GM21390 (cell line): ENCODE measurements around the gene COPS9.
A peak's percentile ranks its signal among the peaks of the same experiment; 100 is the strongest.

Experiments
- ATAC-seq: cut with Tn5 transposase; IDR thresholded peaks from one replicate; pipeline ENCODE4 v1.9.1; 2021; ENCODE audit not compliant: unreplicated experiment

COPS9 gene

GRCh38 chr2:240121675-240122074, 14.4 kb downstream of the COPS9 start:
- no peak for ATAC-seq

- peak; percentile 61 for ATAC-seq
These were observed 14.9 kb downstream of the COPS9 start for GRCh38 chr2:240121190-240121589.

GRCh38 chr2:240114233-240114632, 21.9 kb downstream of the COPS9 start:
- no peak for ATAC-seq

DNA sequence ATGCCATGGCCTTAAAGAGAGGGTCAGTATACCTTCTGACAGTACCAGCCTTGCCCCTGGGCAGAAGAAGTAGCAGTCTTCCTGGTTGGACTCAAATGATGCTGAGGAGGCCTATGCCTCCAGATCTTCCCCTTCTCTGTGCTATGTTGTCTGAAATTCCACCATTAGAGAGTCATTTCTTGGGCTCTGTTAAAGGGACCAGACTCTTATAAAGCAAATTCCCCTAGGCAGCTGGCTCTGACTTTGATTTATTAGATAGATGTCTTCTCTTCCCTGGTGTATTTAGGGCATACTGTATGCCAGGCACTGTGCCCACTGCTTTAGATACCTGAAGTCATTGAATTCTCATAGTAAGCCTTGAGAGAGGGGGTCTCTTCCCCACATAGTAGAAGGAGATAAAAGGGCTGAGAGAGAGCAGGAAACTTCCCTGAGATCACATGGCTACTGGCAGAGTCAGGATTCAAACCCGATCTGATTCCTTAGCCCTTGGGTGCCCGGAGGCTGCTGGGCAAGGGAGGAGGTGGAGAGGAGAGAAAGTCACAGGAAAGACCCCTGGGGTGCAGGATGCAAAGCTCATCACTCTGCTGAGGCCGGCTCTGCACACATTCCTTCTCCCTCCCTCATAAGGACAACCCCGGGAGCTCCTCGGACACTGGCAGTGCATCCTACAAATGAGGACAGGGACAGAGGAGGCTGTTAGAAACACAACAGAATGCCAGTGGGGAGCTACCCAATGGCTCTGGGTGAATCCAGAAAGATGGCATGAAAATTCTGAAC, 23.0 kb downstream of the COPS9 start:
- no peak for ATAC-seq

DNA sequence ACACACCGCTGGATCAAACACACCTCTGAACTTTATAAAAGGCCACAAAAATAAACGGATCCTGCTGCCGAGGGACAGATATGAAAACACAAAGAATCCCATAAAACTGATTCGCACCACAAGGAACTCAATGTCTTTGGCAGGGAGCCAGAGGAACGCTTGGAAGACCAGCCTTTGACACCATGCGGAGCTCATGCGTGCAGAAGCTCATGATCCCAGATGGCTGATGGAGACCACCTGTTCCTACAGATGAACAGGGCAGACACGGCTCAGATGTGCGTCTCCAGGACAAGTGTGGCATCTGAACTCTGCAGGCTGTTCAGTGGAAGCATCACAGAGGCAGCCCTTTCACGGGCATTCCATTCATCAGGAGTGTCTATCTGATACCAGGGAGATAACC, 24.9 kb downstream of the COPS9 start:
- ATAC-seq = no peak

DNA sequence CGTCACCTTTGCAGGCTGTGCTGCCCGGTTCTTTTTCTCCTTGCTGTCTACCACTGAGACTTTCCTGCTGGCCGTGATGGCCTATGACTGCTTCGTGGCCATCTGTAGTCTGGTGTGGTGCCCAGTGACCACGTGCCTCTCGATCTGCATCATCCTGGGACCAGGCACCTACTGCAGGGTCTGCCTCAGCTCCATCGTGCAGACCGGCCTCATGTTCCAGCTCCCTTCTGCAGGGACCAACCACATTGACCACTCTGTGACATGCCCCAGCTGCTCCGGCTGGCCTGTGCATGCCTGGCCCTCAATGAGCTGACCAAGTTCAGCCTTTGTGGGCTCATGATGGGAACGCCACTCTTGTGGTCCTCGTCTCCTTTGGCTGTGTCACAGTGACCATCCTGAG, 26.7 kb downstream of the COPS9 start:
- ATAC-seq = no peak

- ATAC-seq = no peak
These were observed 28.7 kb downstream of the COPS9 start for GRCh38 chr2:240107477-240107796.

GRCh38 chr2:240106765-240107476, 29.2 kb downstream of the COPS9 start:
- no peak for ATAC-seq

DNA sequence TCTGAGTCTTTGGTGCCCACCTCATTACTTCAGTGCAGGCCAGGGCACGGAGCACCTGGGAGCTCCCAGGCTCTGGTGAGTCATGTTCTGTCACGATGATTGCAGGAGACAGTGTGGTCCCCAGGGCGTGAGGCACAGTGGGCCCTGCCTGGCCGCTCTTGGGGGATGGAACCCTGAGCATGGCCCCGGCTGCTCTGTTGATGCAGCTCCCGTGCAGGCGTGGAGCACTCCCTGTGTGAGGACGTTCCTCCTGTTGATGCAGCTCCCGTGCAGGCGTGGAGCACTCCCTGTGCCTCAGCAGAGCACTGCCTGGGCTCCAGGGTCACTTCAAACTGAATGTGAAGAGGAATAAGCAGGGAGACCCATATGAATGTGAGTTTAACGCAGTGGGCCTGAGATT, 30.1 kb downstream of the COPS9 start:
- ATAC-seq = no peak

DNA sequence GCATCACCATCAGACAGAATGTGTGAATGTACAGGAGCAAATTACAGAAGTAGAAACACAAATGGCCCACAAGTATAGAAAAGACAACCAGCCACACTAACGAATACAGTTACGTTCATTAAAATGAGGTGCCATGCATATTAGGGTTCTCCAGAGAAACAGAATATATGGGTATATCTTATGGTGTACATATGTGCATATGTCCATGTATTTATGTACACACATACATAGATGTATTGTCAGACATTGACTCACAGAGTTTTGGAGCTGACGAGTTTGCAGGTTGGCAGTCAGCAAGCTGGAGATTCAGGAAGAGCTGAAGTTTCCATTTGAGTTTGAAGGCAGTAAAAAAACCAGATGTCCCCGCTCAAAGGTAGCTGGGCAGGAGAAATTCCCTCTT, 33.0 kb downstream of the COPS9 start:
- no peak for ATAC-seq

GRCh38 chr2:240098349-240098748, 37.8 kb downstream of the COPS9 start:
- ATAC-seq = no peak

GRCh38 chr2:240095556-240096523, 40.3 kb downstream of the COPS9 start:
- no peak for ATAC-seq

DNA sequence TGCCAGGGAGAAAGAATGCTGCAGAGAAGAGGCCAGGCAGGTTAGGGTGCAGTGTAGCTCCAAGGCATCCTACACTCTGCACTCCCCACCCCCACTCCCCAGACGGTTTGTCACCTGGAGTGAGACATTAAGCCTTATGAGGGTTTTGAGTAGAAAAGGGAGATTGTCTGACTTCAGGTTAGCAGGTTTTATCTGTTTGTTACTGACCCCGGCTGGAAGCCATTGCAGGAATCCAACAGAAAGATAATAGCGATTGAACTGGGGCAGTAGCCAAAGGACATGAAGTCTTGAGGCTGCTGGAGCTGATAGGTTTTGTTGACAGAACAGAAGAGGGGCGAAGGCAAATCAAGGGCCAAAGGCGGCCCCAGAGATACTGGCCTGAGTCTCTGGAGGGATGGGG, 46.8 kb downstream of the COPS9 start:
- ATAC-seq = no peak

DNA sequence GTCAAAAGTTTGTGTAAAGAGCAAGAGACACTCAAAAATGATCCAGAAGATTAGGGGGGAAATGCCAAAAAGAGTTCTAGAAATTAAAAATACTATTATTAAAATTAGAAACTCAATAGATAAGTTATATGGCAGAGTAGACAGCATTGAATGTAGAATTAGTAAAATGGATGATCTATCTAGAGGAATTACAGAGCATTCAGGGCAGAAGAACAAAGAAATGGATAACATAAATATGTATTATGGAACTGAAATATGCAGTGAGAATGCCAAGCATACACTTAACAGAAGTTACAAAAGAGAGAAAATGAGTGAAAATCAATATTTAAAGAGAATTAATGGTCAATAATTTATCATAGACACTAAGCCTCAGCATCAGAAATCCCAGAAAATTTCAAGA, 49.5 kb downstream of the COPS9 start:
- ATAC-seq = no peak
